K562 (cell line): ENCODE measurements around the gene PPM1H. TPM values are rescaled to one million over a fixed set of nuclear protein-coding genes. Genes with fewer than 3 reads are reported as not detected.

Source experiments
- BMI1 ChIP-seq: fragments of 150-350 bp; IDR thresholded peaks from 2 replicates; pipeline ENCODE4 v1.6.1; 2014; ENCODE audit warnings: low read length
- BRD4 ChIP-seq: fragments of 200-600 bp; sonication (generic); IDR thresholded peaks from 2 replicates; pipeline ENCODE4 v1.6.1; 2017; ENCODE audit warnings: inconsistent platforms
- CBFB ChIP-seq: sonication (generic); formaldehyde crosslinking; IDR thresholded peaks from 2 replicates; pipeline ENCODE4 v1.4.0; 2020; ENCODE audit warnings: mild to moderate bottlenecking, missing genetic modification reagents
- CREM ChIP-seq: IDR thresholded peaks from 2 replicates; pipeline ENCODE4 v1.6.1; 2014; ENCODE audit warnings: antibody characterized with exemption, low read depth
- EP300 ChIP-seq: IDR thresholded peaks from 2 replicates; pipeline ENCODE4 v1.6.1; 2012; ENCODE audit warnings: low read length, improper control_type of control experiment
- HDAC6 ChIP-seq: IDR thresholded peaks from 2 replicates; pipeline ENCODE4 v1.6.1; 2012; ENCODE audit warnings: low read depth, mild to moderate bottlenecking, control low read depth, inconsistent platforms, low read length, moderate library complexity
- HMGXB4 ChIP-seq: sonication (generic); formaldehyde crosslinking; IDR thresholded peaks from 2 replicates; pipeline ENCODE4 v1.8.1; 2023; ENCODE audit warnings: mild to moderate bottlenecking, missing genetic modification reagents
- HNRNPK ChIP-seq: fragments of 200-400 bp; formaldehyde crosslinking; IDR thresholded peaks from one replicate; pipeline ENCODE4 v1.6.1; 2018; ENCODE audit warnings: mild to moderate bottlenecking, low read depth, low read length; ENCODE audit not compliant: poor library complexity, severe bottlenecking
- MBD1 ChIP-seq: fragments of 250-450 bp; sonication (Bioruptor Pico); IDR thresholded peaks from 2 replicates; pipeline ENCODE4 v1.8.0; 2022; ENCODE audit warnings: inconsistent platforms
- MYBL2 ChIP-seq, 2 experiments: fragments of 450-650 bp in 1 of 2; sonication (generic) in 1 of 2; formaldehyde crosslinking in 1 of 2; IDR thresholded peaks; 2 replicates each; pipeline versions ENCODE4 v1.6.1 to v1.8.1; 2017 to 2022; ENCODE audit warnings: borderline replicate concordance in 1 of 2, inconsistent platforms in 1 of 2, low read depth in 1 of 2, mild to moderate bottlenecking in 1 of 2, missing genetic modification reagents in 1 of 2, moderate library complexity in 1 of 2
- MYNN ChIP-seq, 2 experiments: sonication (generic); formaldehyde crosslinking in 1 of 2; IDR thresholded peaks; 2 replicates each; pipeline versions ENCODE4 v1.5.0 to v1.6.1; 2016 to 2020; ENCODE audit warnings: antibody characterized with exemption in 1 of 2, missing genetic modification reagents in 1 of 2
- PHF21A ChIP-seq: fragments of 450-650 bp; IDR thresholded peaks from 2 replicates; pipeline ENCODE4 v1.6.1; 2017; ENCODE audit warnings: low read depth, borderline replicate concordance
- PHTF2 ChIP-seq: fragments of 250-450 bp; sonication (Bioruptor Pico); IDR thresholded peaks from 2 replicates; pipeline ENCODE4 v1.5.0; 2021; ENCODE audit warnings: mild to moderate bottlenecking
- PML ChIP-seq: IDR thresholded peaks from 2 replicates; pipeline ENCODE4 v1.6.1; 2012; ENCODE audit warnings: low read length, inconsistent platforms
- POLR2A ChIP-seq: fragments of 450-650 bp; conservative IDR thresholded peaks from 2 replicates; pipeline ENCODE4 v1.6.1; 2016
- PTTG1 ChIP-seq: fragments of 450-650 bp; IDR thresholded peaks from 2 replicates; pipeline ENCODE4 v1.6.1; 2016; ENCODE audit warnings: low read depth, mild to moderate bottlenecking, missing genetic modification characterization, missing compliant biosample characterization
- RUNX1 ChIP-seq: sonication (generic); IDR thresholded peaks from 2 replicates; pipeline ENCODE4 v1.6.1; 2016; ENCODE audit warnings: antibody characterized with exemption, low read depth
- SIN3A ChIP-seq, 2 experiments: fragments of 150-350 bp in 1 of 2; IDR thresholded peaks; 2 replicates each; pipeline ENCODE4 v1.6.1; 2011 to 2016; ENCODE audit warnings: borderline replicate concordance in 2 of 2, low read depth in 2 of 2, low read length in 2 of 2, mild to moderate bottlenecking in 2 of 2, moderate library complexity in 2 of 2; ENCODE audit not compliant: control insufficient read depth in 1 of 2
- SMARCC2 ChIP-seq: fragments of 450-650 bp; IDR thresholded peaks from 2 replicates; pipeline ENCODE4 v1.6.1; 2017; ENCODE audit warnings: antibody characterized with exemption, moderate library complexity, mild to moderate bottlenecking, low read depth
- XRCC5 ChIP-seq: fragments of 200-400 bp; formaldehyde crosslinking; IDR thresholded peaks from 2 replicates; pipeline ENCODE4 v1.6.1; 2017; ENCODE audit warnings: low read depth, mild to moderate bottlenecking, low read length
- ZNF639 ChIP-seq, 2 experiments: fragments of 200-800 bp in 1 of 2; sonication (Bioruptor generic) in 1 of 2; sonication (generic) in 1 of 2; formaldehyde crosslinking in 1 of 2; IDR thresholded peaks in 1 of 2; conservative IDR thresholded peaks in 1 of 2; 2 replicates each; pipeline versions ENCODE4 v1.5.0 to v1.6.1; 2016 to 2020; ENCODE audit warnings: missing compliant biosample characterization in 1 of 2, missing genetic modification characterization in 1 of 2, missing genetic modification reagents in 1 of 2
- ZNF766 ChIP-seq: fragments of 200-800 bp; sonication (Bioruptor generic); conservative IDR thresholded peaks from 2 replicates; pipeline ENCODE4 v1.6.1; 2016; ENCODE audit warnings: missing genetic modification characterization, missing compliant biosample characterization
- ZZZ3 ChIP-seq: fragments of 450-650 bp; IDR thresholded peaks from 2 replicates; pipeline ENCODE4 v1.6.1; 2016; ENCODE audit warnings: antibody characterized with exemption, mild to moderate bottlenecking, moderate library complexity
- polyA plus RNA-seq, 8 experiments: library from polyadenylated mRNA; depleted of rRNA in 4 of 8; stranded (reverse) in 5 of 8; unstranded in 3 of 8; fragments of >200 nt; fragmentation: Nextera tagmentation in 2 of 8; fragmentation: Illumina TruSeq in 1 of 8; extraction: Ambion mirVana in 2 of 8; extraction: Trizol in 1 of 8; gene quantifications; 2 replicates each; pipeline versions ENCODE4 v1.2.1 to v1.2.3, GENCODE V29; 2011 to 2014; ENCODE audit warnings: inconsistent platforms in 1 of 8, missing spikeins in 1 of 8
- total RNA-seq, 7 experiments: library from RNA; depleted of rRNA in 6 of 7; stranded (reverse); fragments of >200 nt in 6 of 7; fragmentation: Illumina TruSeq in 2 of 7; extraction: Trizol in 2 of 7; gene quantifications; 2 replicates each; pipeline versions ENCODE4 v1.2.1 to v1.2.3, GENCODE V29; 2011 to 2021; ENCODE audit warnings: low replicate concordance in 1 of 7

PPM1H gene
- total and polyA plus RNA-seq, 9 of the 15 experiments (the other 6 are each of a cell fraction or from before 2014, with no cell fraction given), result 5.3 to 29.3 (median 11.3) TPM

- TF ChIP-seq HMGXB4 (CRISPR knock-in tag) (no peak), ZNF639 (CRISPR knock-in tag; conservative IDR thresholded peaks at IDR 0.05 in 1 of 2, IDR thresholded peaks at IDR 0.05 in 1 of 2) (peak in 1 of 2 experiments; percentile 87; a peak in 2 of 4 replicates), MYBL2 (IDR thresholded peaks at IDR 0.05; ENCODE audit: low read depth) (peak; percentile 76), MYBL2 (CRISPR knock-in tag; IDR thresholded peaks at IDR 0.05; ENCODE audit: borderline replicate concordance) (no peak), POLR2A (no peak), XRCC5 (no peak), PHTF2 (no peak), PTTG1 (tag) (no peak), BMI1 (peak; percentile 45; the same call in 1 of the 2 replicates), RUNX1 (no peak), MBD1 (CRISPR knock-in tag) (no peak), PHF21A (no peak), SMARCC2 (peak; percentile 94), BRD4 (peak; percentile 31; the same call in 1 of the 2 replicates), MYNN (IDR thresholded peaks at IDR 0.05) (0 out of 2 replicates have a peak, but pooled peaks have one; percentile 27), MYNN (CRISPR knock-in tag; IDR thresholded peaks at IDR 0.05) (no peak), CREM (peak; percentile 85), HNRNPK (no peak), ZNF766 (CRISPR knock-in tag) (peak; percentile 91), SIN3A (IDR thresholded peaks at IDR 0.05; ENCODE audit: borderline replicate concordance in 2 of 2, control insufficient read depth in 1 of 2, low read depth in 2 of 2, low read length in 2 of 2) (no peak), ZZZ3 (no peak), CBFB (CRISPR knock-in tag) (no peak), PML (peak; percentile 96), EP300 (peak; percentile 100), HDAC6 (no peak)
Measured at GRCh38 chr12:62910549-62911169, 24.3 kb downstream of the PPM1H start (continued).
